Fibroblast of pulmonary artery (primary cell): ENCODE results near the gene EFTUD2.

Source experiments
- DNase-seq: peaks from one replicate; pipeline ENCODE4 v3.0.0-alpha.2; 2010; ENCODE audit warnings: low read depth
- H3K4me3 ChIP-seq: replicated peaks from 2 replicates; pipeline ENCODE4 v1.5.1; 2011; ENCODE audit warnings: low read depth, mild to moderate bottlenecking, control low read depth, low read length, moderate library complexity
- CTCF ChIP-seq: IDR thresholded peaks from 2 replicates; pipeline ENCODE4 v1.5.1; 2011; ENCODE audit warnings: mild to moderate bottlenecking, control low read depth, low read length, inconsistent platforms; ENCODE audit errors: missing control alignments

EFTUD2 gene

GRCh38 chr17:44910231-44911106, 11.2 kb upstream of the EFTUD2 start:
- no peak for TF ChIP-seq CTCF

GRCh38 chr17:44909681-44910144, 10.5 kb upstream of the EFTUD2 start:
- no peak overlapping the region for H3K4me3 ChIP-seq
- DNase-seq: peak; percentile 28
- no peak for TF ChIP-seq CTCF

More at GRCh38 chr17:44910231-44911106, 11.2 kb upstream of the EFTUD2 start:
- no peak for DNase-seq
- no peak overlapping the region for H3K4me3 ChIP-seq

GRCh38 chr17:44908761-44909326, 9.6 kb upstream of the EFTUD2 start:
- H3K4me3 ChIP-seq: no peak overlapping the region
- DNase-seq: no peak
- TF ChIP-seq CTCF: no peak

DNA sequence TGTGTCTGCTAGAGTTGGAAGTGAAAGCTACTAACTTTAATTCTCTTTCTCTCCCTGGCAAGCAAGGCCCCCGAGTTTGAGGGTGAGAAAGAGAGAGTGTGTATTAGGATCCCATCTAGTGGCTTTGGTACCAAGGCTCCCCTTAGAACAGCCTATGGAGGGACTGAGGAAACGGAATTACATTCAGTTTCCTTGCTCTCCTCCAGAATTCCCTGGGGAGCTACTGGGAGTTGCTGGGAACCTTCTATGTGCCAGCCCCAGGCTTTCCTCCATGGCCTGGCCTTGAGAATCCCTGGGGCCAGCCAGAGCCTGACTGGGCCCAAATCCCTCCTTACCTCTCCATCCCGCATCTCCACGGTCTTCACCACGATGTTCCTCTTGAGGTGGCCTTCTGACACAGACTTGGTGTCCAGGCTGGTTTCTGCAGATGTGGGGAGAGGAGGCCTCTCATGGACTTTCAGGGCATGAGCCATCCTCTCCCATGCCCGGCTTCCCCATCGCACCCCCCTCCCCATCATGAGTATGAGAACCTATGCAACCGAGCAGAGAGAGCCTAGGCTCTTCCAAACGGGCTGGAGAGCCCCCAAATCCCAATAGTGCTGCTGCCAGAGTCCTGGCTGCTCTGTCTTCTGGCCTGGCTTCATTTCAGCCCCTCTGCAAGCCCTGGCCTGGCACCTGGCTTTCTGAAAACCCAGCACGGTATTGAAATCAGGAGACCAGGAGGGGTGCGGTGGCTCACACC, 8.7 kb upstream of the EFTUD2 start:
- TF ChIP-seq CTCF: no peak
- DNase-seq: no peak
- no peak overlapping the region for H3K4me3 ChIP-seq

GRCh38 chr17:44906763-44907728, 7.8 kb upstream of the EFTUD2 start:
- TF ChIP-seq CTCF: no peak
- H3K4me3 ChIP-seq: no peak overlapping the region
- no peak for DNase-seq
